GM21447 (cell line): ENCODE measurements around the gene AKAP1.

ENCODE experiments used
- ATAC-seq: cut with Tn5 transposase; IDR thresholded peaks from one replicate; pipeline ENCODE4 v1.9.1; 2021; ENCODE audit not compliant: unreplicated experiment

Gene AKAP1

DNA sequence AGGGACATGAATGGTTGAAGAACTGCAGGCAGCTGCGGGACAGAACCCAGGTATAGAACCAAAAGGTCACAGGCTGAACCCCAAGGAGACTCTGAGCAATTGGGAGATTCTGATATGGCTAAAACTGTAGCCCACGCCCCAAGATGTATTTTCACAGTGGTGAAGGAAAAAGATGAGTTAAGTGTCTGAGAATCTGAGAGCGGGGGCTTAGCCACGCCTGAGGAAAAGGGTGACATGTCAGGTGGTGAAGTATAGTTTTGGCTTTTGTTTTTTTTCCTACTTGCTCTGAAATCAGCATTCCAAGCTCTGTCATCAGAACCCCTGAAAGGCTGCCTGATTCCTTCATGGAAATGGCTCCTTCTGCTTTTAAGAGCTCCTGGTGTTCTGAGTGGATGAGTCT, 73.3 kb downstream of the AKAP1 start:
- ATAC-seq: no peak

DNA sequence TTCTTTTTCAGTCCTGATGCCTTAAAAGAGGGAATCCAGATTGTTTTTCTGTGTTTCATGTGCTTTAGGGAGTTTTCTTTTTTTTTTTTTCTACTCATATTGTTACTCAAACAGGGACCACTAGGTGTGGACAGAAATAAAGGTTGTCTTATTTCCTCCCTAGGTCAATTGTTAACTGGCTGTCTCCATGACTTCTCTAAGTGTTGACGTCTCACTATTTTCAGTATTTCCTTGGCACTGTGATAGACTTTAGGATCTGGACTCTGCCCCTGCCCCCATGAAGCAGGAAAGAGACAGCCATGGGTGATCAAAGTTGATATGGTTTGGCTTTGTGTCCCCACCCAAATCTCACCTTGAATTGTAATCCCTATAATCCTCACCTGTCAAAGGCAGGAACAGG, 73.7 kb downstream of the AKAP1 start:
- ATAC-seq: no peak

DNA sequence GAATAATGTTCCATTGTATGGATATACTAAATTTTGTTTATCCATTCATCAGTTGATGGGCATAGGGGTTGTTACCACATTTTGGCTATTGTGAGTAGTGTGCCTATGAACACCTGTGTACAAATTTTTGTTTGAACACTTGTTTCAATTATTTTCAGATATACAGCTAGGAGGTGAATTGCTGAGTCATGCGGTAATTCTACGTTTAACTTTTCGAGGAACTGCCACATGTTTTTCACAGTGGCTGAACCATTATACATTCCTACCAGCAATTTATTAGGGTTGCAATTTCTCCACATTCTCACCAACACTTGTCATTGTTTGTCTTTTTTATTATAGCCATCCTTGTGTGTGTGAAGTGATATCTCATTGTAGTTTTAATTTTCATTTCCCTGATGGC, 75.6 kb downstream of the AKAP1 start:
- no peak for ATAC-seq

DNA sequence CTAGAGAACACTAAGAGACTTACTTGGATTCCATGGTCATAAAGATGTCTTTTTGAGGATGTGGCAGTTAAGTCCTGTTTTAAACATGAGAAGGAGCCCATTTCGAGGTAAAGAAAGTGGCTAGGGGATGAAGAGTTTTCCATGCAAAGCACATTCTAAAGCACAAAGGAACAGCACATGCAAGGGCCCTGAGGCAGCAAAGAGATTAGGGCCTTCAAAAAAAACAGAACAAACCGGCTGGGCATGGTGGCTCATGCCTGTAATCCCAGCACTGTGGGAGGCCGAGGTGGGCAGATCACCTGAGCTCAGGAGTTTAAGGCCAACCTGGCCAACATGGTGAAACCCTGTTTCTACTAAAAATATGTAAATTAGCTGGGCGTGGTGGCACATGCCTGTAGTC, 79.8 kb downstream of the AKAP1 start:
- ATAC-seq: no peak

DNA sequence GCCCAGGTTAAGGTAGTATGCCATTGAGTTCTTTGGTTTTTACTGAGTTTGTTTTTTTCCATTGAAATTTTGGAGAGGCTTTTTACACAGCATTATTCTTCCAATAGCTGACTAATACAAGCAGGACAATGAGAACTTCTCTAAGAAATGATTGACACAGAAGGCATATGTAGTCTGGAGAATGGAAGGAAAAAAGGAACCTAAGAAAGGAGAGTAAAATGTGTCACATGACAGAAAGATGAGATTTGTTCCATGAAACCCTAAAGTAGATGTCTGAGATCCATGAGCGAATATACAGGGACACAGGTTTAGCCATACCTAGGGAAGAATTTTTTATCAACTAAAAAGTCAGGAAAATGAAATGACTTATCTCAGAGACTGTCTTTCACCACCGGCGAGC, 80.7 kb downstream of the AKAP1 start:
- no peak for ATAC-seq

DNA sequence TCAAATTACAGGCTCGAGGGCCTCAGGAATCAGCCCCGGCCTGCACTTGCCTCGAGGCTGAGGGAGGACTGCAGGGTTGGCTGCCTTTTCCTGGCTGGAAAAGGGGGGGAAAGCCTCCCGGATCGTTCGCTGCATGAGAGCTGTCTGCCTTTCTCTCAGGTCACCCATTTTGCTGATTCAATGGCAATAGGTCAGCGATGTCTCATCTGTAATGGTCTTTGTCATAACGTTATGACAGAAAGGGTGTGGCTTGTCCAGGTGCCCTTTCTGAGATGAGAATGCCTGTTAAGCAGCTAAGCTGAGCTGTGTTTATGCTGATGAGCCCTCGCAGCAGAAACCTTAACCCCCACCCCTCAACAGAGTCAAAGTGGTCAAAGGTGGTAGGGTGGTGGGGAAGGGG, 81.8 kb downstream of the AKAP1 start:
- ATAC-seq: no peak

DNA sequence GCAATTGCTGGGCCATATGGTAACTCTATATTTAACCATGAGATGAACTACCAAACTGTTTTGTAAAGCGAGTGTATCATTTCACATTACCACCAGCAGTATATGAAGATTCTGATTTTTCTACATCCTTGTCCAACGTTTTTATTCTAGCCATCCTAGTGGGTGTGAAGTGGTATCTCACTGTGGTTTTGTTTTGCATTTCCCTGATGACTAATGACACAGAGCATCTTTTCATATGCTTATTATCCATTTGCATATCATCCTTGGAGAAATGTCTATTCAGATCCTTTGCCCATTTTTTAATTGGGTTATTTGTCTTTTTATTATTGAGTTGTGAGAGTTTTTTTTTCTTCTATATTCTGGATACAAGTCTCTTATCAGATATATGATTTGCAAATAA, 83.6 kb downstream of the AKAP1 start:
- ATAC-seq: no peak

DNA sequence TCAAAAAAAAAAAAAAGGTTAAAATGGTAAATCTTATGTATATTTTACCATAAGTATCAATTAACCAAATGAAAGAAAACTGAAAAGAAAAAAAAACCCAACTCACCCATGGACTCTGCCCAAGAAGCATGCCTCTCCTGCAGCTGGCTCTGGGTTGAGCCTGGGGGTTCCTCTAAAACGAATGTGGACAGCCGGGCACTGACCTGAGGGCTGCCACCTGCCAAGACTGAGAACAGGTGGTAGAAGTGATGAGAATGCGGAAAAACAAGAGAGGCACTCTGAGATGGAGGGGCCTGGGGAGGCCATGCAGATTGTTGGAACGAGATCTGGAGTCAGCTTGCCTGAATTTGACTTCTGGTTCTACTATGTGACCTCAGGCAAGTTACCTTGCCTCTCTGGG, 85.8 kb downstream of the AKAP1 start:
- ATAC-seq: no peak
